Heart right ventricle (tissue), 16 donors: ENCODE data around the gene GPR55. TPM values are rescaled to one million over a fixed set of nuclear protein-coding genes. Genes with fewer than 3 reads are reported as not detected.

Experiments
- ATAC-seq, 8 donors: fragments of 200-7000 bp; cut with Tn5 transposase; one replicate each; pipeline ENCODE4 v1.9.1; 2020; ENCODE audit warnings: mild to moderate bottlenecking in 8 of 8, moderate library complexity in 8 of 8, moderate number of reproducible peaks in 1 of 8
- DNase-seq, 2 donors: peaks; one replicate each; pipeline ENCODE4 v3.0.0-alpha.2; 2020
- H3K27ac ChIP-seq, 10 donors: fragments of 200-600 bp; sonication (generic) in 2 of 10; one replicate each; pipeline versions ENCODE4 v1.5.0 to v1.8.0; 2020 to 2022; ENCODE audit warnings: mild to moderate bottlenecking in 3 of 10
- H3K27me3 ChIP-seq, 7 donors: fragments of 200-600 bp; one replicate each; pipeline ENCODE4 v1.8.0; 2021 to 2022; ENCODE audit warnings: mild to moderate bottlenecking in 2 of 7
- H3K36me3 ChIP-seq, 9 donors: fragments of 200-600 bp; sonication (generic) in 1 of 9; one replicate each; pipeline versions ENCODE4 v1.5.0 to v1.8.0; 2020 to 2022; ENCODE audit warnings: mild to moderate bottlenecking in 2 of 9
- H3K4me1 ChIP-seq, 9 donors: fragments of 200-600 bp; sonication (generic) in 1 of 9; one replicate each; pipeline versions ENCODE4 v1.5.0 to v1.8.0; 2020 to 2022; ENCODE audit warnings: mild to moderate bottlenecking in 4 of 9
- H3K4me3 ChIP-seq, 10 donors: fragments of 200-600 bp; sonication (generic) in 2 of 10; one replicate each; pipeline versions ENCODE4 v1.5.0 to v1.8.0; 2020 to 2022; ENCODE audit warnings: mild to moderate bottlenecking in 7 of 10, moderate library complexity in 2 of 10
- H3K9me3 ChIP-seq, 11 donors: fragments of 200-600 bp in 10 of 11; sonication (generic) in 2 of 11; one replicate each; pipeline versions ENCODE4 v1.5.0 to v1.8.0; 2013 to 2022; ENCODE audit warnings: mild to moderate bottlenecking in 2 of 11, control low read depth in 1 of 11, moderate library complexity in 1 of 11
- WGBS, 2 donors: extraction: QIAGEN DNeasy Blood & Tissue Kit; methylation state at CpG; one replicate each; pipeline ENCODE4 v1.1.7; 2013; ENCODE audit warnings: inconsistent platforms in 1 of 2; 5-methylcytosine and 5-hydroxymethylcytosine counted together
- intact Hi-C, 10 donors: fragments of 100-400 bp; cut with DNase I; formaldehyde crosslinking; loops; one replicate each; pipeline versions ENCODE4 v1.11.1 to v1.14.2; 2022
- polyA plus RNA-seq, 2 donors: library from polyadenylated mRNA; stranded (reverse); fragments of 200-250 nt; gene quantifications; one replicate each; pipeline ENCODE4 v1.2.3, GENCODE V29; 2013
- total RNA-seq, 10 donors: library from RNA; stranded (reverse); fragmentation: NEBNext Ultra II Directional in 3 of 10; extraction: Animal tissue kit (Norgen Biotek cat#: 25700) in 3 of 10; gene quantifications; one replicate each; pipeline versions ENCODE4 v1.2.1 to v1.2.4, GENCODE V29; 2021 to 2023
- TF ChIP-seq, protein P1 (sequence below), 9 donors: fragments of 200-600 bp; sonication (generic) in 2 of 9; IDR thresholded peaks; one replicate each; pipeline versions ENCODE4 v1.5.0 to v1.8.0; 2021 to 2022; ENCODE audit warnings: antibody characterized with exemption in 9 of 9, mild to moderate bottlenecking in 5 of 9, moderate library complexity in 1 of 9
- donor health status: Arrhythmogenic right ventricular cardiomyopathy.
- donor health status: ischemic (EF 13 %, LVEDD 7.1; RV severe dilation, severe dysfunction).
- donor health status: healthy with polysubstance abuse.
- donor health status: DM: no; HTN: yes; CAD: no.
- donor health status: DM: no; HTN: no; CAD: no.
- donor health status: ischemic (EF 25% LVEDD 6.9; RV normal size, moderate dysfunction).
- donor health status: ischemic (EF 25% LVEDD 5.7; RV mildly dilated, moderate dysfunction).
- donor health status: healthy.
- donor health status: DM: yes; HTN: yes; CAD: no.
- donor health status: Ischemic cardiomyopathy.
- donor health status: ischemic (EF 35%, LVEDD 5.7; RV mildly dilated, moderate dysfunction).
- donor health status: nonischemic (EF 11% LVEDD 7.7; RV severe dilation, severe dysfunction).
- donor health status: DM: yes; HTN: yes; CAD: no.
- donor health status: PGD.
- donor health status: ischemic (EF 29% LVEDD 5.4; RV normal size, mild dysfunction).
- donor health status: nonischemic (EF 23%, LVEDD 6.1; RV moderate dilation, normal function).

GPR55 gene
- total and polyA plus RNA-seq, 12 donors = 0.01 to 0.42 TPM; not detected in 10

DNA sequence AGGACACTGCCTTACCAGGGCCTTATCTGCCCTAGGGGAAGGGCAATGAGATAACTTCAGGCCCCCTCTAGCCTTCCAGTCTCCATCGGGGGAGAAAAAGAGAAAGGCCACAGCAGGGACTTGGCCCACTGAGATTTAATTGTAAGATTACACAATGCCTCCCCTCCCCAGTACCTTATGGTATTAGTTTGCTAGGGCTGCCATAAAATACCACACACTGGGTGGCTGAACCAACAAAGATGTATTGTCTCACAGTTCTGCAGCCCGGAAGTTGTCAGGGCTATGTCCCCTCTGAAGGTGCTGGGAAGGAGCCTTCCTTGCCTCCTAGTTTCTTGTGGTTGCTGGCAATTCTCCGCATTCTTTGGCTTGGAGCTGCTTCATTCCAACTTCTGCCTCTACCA lies 36.0 kb upstream of the GPR55 start:
- no peak for ATAC-seq
- no peak for DNase-seq
- Histone ChIP-seq H3K4me1 (peaks cover 0 to 15% (median 6%) of the 10 kb centered on the region in 9 donors), H3K36me3 (no peaks in the 10 kb centered on the region), H3K9me3 (no peaks in the 10 kb centered on the region), H3K27me3 (peaks cover 0 to 67% (median 35%) of the 10 kb centered on the region in 7 donors), H3K4me3 (no peak overlapping the region), H3K27ac (no peak overlapping the region)
- TF ChIP-seq, protein P1, sequence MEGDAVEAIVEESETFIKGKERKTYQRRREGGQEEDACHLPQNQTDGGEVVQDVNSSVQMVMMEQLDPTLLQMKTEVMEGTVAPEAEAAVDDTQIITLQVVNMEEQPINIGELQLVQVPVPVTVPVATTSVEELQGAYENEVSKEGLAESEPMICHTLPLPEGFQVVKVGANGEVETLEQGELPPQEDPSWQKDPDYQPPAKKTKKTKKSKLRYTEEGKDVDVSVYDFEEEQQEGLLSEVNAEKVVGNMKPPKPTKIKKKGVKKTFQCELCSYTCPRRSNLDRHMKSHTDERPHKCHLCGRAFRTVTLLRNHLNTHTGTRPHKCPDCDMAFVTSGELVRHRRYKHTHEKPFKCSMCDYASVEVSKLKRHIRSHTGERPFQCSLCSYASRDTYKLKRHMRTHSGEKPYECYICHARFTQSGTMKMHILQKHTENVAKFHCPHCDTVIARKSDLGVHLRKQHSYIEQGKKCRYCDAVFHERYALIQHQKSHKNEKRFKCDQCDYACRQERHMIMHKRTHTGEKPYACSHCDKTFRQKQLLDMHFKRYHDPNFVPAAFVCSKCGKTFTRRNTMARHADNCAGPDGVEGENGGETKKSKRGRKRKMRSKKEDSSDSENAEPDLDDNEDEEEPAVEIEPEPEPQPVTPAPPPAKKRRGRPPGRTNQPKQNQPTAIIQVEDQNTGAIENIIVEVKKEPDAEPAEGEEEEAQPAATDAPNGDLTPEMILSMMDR (IDR thresholded peaks at IDR 0.05) = no peak
- WGBS, 2 donors = 48 to 71% methylated on average over 3 of the region's 3 CpGs
- intact Hi-C loops = no loop called here

DNA sequence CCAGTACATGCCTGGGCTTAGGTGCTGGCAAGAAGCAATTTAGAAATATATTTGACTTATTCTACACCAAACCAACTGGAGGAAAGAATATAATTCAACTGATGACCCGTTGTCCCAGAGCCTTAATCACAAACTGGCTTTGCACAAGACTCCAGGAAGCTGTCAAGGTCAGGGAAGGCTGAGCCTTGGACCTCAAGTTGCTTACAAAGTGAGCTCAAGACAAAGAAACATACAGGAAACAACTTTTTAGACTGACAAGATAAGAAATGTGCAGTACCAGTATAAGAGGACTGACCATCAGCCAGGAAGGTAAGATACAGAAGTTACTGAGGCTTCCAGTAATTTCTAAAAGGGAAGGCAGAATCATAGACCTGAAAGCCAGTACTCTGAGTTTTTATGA lies 35.0 kb upstream of the GPR55 start:
- H3K4me3 ChIP-seq = no peak overlapping the region
- H3K27me3 ChIP-seq = peaks cover 0 to 74% (median 40%) of the 10 kb centered on the region in 7 donors
- ATAC-seq = no peak
- intact Hi-C loops = no loop called here
- peaks cover 0 to 15% (median 6%) of the 10 kb centered on the region in 9 donors for H3K4me1 ChIP-seq
- DNase-seq = no peak
- H3K27ac ChIP-seq = no peak overlapping the region
- no peaks in the 10 kb centered on the region for H3K9me3 ChIP-seq
- H3K36me3 ChIP-seq = no peaks in the 10 kb centered on the region
- WGBS, 2 donors = 55 to 63% methylated on average over 1 of the region's 1 CpG
- TF ChIP-seq, protein P1 (IDR thresholded peaks at IDR 0.05) = no peak

DNA sequence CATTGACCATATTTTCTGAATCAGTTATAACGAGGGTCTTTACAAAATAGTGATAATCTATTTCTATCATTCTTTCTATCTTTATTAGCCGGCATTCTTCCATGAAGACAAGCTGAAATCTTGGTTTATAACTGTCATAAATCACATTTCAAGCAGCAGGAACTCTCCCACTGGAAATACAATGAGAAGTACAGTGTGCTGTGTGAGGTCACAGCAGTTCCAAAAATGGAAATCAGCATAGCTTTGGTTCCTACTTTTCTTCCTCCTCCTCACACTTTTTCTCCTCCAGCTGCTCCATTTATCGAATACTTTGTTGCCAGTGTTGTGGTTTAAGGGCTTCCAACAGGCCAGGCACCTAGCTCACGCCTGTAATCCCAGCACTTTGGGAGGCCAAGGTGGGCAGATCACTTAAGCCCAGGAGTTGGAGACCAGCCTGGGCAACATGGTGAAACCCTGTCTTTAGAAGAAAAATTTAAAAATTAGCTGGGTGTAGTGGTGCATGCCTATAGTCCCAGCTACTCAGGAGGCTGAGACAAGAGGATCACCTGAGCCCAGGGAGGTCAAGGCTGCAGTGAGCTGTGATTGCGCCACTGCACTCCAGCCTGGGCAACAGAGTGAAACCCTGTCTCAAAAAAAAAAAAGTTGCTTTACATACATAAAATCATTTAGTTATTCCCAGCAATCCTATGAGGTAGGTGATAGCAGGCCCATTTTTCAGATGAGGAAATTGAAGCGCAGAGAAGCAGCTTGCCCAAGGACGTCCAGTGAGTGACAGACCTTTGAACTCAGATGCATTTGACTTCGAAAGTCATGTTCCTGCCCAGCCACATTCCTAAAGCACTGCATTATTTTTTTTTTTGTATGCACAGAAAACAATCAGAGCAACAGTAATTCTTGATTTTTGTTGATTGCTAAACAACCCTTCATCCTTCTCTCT lies 34.0 kb upstream of the GPR55 start:
- intact Hi-C loops = no loop called here
- ATAC-seq = no peak
- no peaks in the 10 kb centered on the region for H3K36me3 ChIP-seq
- no peaks in the 10 kb centered on the region for H3K9me3 ChIP-seq
- TF ChIP-seq, protein P1 (IDR thresholded peaks at IDR 0.05) = no peak
- H3K4me3 ChIP-seq = no peak overlapping the region
- no peak overlapping the region for H3K27ac ChIP-seq
- DNase-seq = no peak
- H3K4me1 ChIP-seq = peaks cover 0 to 15% (median 6%) of the 10 kb centered on the region in 9 donors
- peaks cover 0 to 74% (median 40%) of the 10 kb centered on the region in 7 donors for H3K27me3 ChIP-seq
- 90 to 94% methylated on average over 8 of the region's 8 CpGs for WGBS, 2 donors

DNA sequence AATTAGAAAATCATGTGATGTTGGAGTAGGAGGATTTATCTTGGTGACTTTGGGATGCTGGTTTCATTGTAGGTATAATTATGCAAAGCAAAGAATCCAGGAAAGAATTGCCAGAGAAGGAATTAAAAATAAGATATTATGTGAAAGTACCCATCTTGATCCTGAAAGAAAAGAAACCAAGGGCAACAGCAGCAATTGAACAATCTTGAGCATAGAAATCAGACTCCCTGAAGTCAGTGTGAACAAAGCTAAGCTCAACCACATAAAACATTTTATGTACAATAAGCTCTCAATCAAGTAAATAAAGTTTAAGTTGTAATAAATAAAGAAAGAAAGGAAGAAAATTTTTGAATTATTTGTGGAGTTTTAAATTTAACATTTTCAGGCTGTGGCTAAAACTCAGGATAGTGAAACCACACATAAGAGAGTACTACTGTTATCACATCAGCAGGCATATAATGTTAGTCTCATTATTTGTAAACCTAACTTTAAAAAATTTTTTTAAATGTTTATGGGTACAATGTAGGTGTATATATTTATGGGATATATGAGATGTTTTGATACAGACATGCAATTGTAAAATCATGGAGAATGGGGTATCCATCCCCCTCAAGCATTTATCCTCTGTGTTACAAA lies 32.8 kb upstream of the GPR55 start:
- intact Hi-C loops = no loop called here
- no peaks in the 10 kb centered on the region for H3K36me3 ChIP-seq
- H3K4me1 ChIP-seq = peaks cover 0 to 15% (median 6%) of the 10 kb centered on the region in 9 donors
- H3K27ac ChIP-seq = no peak overlapping the region
- TF ChIP-seq, protein P1 (IDR thresholded peaks at IDR 0.05) = no peak
- peaks cover 0 to 5% (median 0%) of the 10 kb centered on the region in 11 donors for H3K9me3 ChIP-seq
- no peak for DNase-seq
- H3K4me3 ChIP-seq = peak overlapping the region in 9 of 10 donors; percentile 10 to 46 (median 29)
- H3K27me3 ChIP-seq = peaks cover 0 to 74% (median 40%) of the 10 kb centered on the region in 7 donors
- no peak for ATAC-seq
